Frontal cortex (tissue), 4 donors: Measurements from ENCODE around the gene PDE4D. TPM values are rescaled to one million over a fixed set of nuclear protein-coding genes. Genes with fewer than 3 reads are reported as not detected.
"Not testable (repeated sequence)": the region's sequence is repeated elsewhere in the genome, so short reads cannot be mapped to it uniquely, and the experiment has no call there.

Source experiments
- DNase-seq, 2 donors: peaks; one replicate each; pipeline ENCODE4 v3.0.0; 2012; ENCODE audit warnings: low spot score in 2 of 2
- FAIRE-seq: peaks from 2 replicates; lab custom pipeline; 2012; peaks lifted over from hg19 to GRCh38; lab: Jason Lieb, UNC
- total RNA-seq: library from RNA; depleted of rRNA; stranded (reverse); fragments of >200 nt; gene quantifications from one replicate; pipeline ENCODE4 v1.2.3, GENCODE V29; 2014
- donor health status: control.
- donor health status: control.
- donor health status: control.

PDE4D gene
- total RNA-seq, 1 donor from 2014 or later, result 210 TPM

DNA sequence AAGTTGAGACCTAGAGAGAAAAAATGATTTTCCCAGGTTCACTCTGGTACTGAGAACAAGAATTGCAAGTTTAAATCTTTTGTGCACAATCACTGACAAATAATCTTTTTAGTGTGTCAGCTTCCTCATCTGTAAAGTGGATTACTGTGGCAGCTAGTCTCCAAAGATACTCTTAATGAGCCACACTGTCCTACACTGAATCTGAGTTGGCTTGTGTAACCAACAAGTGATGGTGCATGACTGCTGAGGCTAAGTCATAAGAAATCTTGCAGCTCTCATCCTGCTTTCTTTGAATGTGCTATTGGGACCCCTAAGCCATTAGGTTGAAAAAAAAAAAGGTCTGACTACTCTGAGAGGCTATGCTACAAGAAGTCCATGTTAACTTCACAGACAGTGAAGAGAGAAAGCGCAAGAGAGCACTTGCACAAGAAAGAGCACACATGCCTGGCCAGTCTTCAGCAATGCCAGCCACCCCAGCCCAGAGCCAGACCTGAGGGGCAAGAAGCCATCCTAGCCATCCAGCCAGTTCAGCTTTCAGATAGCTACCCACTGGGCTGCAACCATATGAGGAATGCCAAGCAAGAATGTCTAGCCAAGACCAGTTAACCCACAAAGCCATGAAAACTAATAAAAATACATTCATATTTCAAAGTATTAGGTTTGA, 891.2 kb downstream of the PDE4D start:
- no peak for FAIRE-seq
- DNase-seq, result no peak

GRCh38 chr5:59001716-59002115, 891.8 kb downstream of the PDE4D start:
- no peak for DNase-seq
- no peak for FAIRE-seq

DNA sequence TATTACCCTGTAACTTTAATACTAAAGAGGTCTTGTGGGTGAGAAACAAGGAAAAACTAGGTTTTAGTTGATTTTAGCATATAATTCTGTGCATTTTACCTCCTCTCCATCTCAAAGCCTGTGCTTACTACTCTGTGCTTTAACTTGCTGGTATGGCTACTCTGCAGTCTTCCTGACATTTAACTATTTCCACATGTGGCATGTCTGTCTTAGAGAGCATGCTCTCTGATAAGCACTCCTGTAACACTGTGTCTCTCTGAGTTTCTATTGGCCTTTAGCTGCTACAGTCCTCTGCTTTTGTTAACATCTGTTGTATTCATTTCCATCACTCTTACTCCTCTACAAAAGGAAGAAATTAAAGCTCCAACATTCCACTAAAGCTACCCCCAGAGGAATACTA, 892.4 kb downstream of the PDE4D start:
- DNase-seq (no peak), FAIRE-seq (no peak)

DNA sequence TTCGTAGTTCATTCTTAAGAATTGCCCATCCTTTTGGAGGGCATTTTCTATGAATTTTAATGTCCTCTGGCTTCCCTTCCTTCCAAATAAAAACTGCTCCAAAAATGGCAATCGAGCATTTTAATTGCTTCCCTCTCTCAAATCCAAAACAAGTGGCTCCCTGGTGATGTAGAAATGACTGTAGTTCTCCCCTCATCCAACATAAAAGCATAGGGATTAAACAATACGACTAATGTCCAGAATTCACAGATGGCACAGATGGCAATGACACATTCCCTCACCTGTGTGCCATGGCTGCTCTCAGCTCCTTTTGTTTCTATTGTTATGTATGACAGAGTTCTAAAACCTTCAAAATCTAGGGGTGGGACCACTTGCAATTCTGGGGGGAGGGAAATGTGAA, 893.3 kb downstream of the PDE4D start:
- FAIRE-seq, result no peak

DNA sequence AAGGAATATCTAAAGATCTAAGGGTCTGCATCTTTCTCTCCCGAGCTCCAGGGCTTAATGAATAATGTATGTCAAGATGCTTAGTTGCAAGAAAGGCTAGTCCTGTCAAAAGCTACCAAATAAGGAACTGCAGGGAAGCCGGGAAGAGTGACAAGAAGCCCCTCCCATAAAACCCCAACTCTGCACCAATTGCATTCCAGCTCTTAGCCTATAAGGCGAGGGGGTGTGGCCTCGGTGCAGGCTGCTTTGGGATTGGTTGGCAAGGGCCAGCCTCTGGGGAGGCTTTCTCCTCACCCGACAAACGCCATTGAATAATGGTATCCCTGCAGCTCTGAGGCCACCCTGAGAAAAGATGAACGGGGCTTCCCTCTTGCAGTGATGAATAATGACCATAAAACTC, 893.7 kb downstream of the PDE4D start:
- no peak for FAIRE-seq
- peak; percentile 2 to 36 for DNase-seq

More for the DNA sequence above, 893.3 kb downstream of the PDE4D start:
- DNase-seq, result no peak

DNA sequence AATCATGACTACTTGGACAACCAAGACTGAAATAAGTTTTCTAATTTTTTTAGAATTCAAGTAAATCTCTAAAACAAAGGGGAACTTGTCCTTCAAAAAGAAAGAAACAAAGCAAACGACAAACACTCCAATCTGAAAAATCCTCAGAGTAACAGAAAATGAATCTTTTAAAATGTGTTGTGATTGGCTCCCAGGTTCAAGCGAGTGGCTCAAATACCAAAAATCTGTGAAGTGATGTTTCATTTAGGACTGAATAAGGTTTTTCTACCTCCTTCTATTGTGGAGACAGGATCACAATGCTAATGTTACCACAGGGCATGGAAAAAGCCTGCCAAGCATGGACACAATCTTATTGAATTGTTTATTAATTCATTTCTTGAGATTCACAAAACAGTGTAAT, 895.0 kb downstream of the PDE4D start:
- no peak for FAIRE-seq
- no peak for DNase-seq

DNA sequence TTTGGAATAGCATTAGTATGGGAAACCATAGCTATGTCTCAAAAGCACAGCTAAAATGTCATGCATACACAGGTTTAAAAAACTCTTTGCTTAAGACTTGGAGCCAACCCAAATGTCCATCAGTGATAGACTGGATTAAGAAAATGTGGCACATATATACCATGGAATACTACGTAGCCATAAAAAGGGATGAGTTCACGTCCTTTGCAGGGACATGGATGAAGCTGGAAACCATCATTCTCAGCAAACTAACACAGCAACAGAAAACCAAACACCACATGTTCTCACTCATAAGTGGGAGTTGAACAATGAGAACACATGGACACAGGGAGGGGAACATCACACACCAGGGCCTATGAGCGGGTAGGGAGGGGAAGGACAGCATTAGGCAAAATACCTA, 897.7 kb downstream of the PDE4D start:
- FAIRE-seq, DNase-seq: not testable (repeated sequence)

- DNase-seq (no peak), FAIRE-seq (no peak)
Observed at GRCh38 chr5:58993461-58993860, 900.1 kb downstream of the PDE4D start.

GRCh38 chr5:58988938-58989337, 904.6 kb downstream of the PDE4D start:
- FAIRE-seq (no peak), DNase-seq (no peak)

- DNase-seq, result no peak
- FAIRE-seq, result no peak
Observed at GRCh38 chr5:58987193-58987592, 906.3 kb downstream of the PDE4D start.

DNA sequence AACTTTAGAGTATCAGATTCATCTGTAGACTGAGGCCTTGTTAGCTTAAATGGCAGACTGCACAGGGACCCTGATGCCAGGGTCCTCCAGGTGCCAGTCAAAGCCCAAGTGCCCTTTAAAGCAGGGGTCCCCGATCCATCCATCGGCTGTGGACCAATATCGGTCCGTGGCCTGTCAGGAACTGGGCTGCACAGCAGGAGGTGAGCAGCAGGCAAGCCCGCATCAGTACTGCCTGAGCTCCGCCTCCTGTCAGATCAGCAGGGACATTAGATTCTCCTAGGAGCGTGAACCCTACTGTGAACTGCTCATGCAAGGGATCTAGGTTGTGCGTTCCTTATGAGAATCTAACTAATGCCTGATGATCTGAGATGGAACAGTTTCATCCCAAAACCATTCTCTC, 907.2 kb downstream of the PDE4D start:
- no peak for DNase-seq

GRCh38 chr5:58985759-58986158, 907.8 kb downstream of the PDE4D start:
- FAIRE-seq (no peak), DNase-seq (no peak)

More for the DNA sequence above, 907.2 kb downstream of the PDE4D start:
- no peak for FAIRE-seq

- DNase-seq (no peak), FAIRE-seq (no peak)
Observed at GRCh38 chr5:58985311-58985710, 908.2 kb downstream of the PDE4D start.

- no peak for FAIRE-seq
- no peak for DNase-seq
Observed at GRCh38 chr5:58983526-58984452, 909.7 kb downstream of the PDE4D start.

- no peak for FAIRE-seq
- no peak for DNase-seq
Observed at GRCh38 chr5:58980890-58981289, 912.6 kb downstream of the PDE4D start.

DNA sequence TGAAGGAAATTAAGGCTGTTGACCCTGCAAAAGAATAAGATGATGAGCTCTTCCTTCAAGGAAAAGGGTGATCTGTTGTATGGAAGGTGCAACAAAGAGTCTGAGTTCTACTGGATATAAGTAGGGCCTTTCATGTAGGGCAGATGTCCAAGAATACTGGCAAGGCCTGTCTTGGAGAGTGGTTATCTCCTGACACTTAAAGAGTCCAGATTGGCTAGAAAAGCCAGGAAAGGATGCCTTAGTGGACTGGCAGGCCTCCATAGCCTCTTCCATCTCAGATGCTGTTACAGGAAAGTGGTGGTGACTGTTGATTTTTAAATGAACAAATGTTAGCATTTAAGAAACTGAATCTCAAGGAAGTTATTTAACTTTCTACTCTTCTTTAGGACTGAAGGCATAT, 914.4 kb downstream of the PDE4D start:
- FAIRE-seq, result no peak
- no peak for DNase-seq

DNA sequence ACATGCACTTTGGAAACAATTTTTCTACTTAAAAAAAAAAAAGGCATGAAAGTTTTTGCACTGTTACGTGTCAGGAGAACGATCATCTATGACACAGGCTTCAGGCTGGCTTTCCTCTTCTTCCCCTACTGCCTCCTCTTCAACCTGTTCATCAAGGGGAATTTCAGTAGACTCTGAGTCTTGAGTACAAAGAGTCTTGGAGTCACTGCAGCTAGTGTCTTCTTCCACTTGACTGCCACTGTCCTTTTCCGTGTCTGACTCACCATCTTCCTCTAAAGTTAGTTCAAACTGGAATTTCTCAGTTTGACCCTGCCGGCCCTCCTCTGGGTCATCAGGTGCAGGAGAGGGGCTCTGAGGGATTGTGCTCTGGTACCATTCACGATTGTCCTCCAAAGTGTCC, 918.9 kb downstream of the PDE4D start:
- DNase-seq, result no peak
- no peak for FAIRE-seq

GRCh38 chr5:58974083-58974482, 919.4 kb downstream of the PDE4D start:
- DNase-seq (no peak), FAIRE-seq (no peak)

DNA sequence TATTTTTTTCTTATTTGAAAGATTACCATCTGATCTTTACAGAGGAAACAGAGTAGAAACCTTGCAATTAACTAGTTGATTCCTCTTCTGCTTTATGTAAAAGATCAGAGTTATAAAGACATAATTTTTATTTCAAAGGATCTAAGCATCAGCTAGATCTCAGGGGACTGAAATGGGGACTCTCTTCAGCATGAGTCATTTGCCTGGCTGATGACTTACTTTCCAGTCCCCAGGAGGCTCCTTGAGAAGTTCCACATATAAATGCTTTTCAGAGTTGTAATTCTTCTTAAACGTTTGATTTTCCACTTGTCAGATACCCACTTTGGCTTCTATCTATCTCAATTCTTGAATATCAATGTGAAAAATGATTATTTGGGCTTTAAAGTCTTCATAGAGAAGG, 921.2 kb downstream of the PDE4D start:
- no peak for FAIRE-seq
- DNase-seq, result no peak

DNA sequence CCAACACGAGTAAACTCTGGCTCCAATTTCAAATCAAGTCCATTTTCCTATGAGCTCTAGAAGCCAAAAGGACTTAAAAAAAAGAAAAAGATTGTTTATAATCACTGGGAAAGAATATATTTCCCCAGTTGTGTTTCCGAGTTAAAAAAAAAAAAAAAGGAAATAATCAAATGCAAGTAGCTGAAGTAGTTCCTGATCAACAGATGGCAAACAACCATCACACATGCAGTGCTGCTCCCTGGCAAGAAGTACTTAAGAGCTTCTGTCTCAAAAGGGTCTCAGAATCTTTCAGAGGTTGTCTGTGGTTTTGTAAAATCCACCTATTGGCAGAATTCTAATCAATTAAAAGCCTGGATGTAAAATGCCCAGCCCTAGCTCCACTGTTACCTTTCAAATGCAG, 922.8 kb downstream of the PDE4D start:
- DNase-seq (no peak), FAIRE-seq (no peak)

GRCh38 chr5:58969795-58970194, 923.7 kb downstream of the PDE4D start:
- DNase-seq (no peak), FAIRE-seq (no peak)
